GM10266 (cell line): ENCODE data around the gene KCNMB1.

ENCODE experiments used
- DNase-seq: peaks from one replicate; pipeline ENCODE4 v3.0.0; 2012; ENCODE audit errors: extremely low spot score
- CTCF ChIP-seq: IDR thresholded peaks from 2 replicates; pipeline ENCODE4 v1.5.1; 2012; ENCODE audit warnings: mild to moderate bottlenecking, low read depth; ENCODE audit not compliant: control insufficient read depth, insufficient read depth; ENCODE audit errors: missing control alignments

The KCNMB1 gene

GRCh38 chr5:170407062-170407461 is 17.9 kb upstream of the KCNMB1 start:
- DNase-seq: no peak
- TF ChIP-seq CTCF: no peak

- DNase-seq: no peak
- no peak for TF ChIP-seq CTCF
These were observed 16.6 kb upstream of the KCNMB1 start for GRCh38 chr5:170405817-170406216.

GRCh38 chr5:170404398-170404797 is 15.2 kb upstream of the KCNMB1 start:
- DNase-seq: no peak
- no peak for TF ChIP-seq CTCF

GRCh38 chr5:170403675-170404074 is 14.5 kb upstream of the KCNMB1 start:
- no peak for DNase-seq
- TF ChIP-seq CTCF: no peak

- no peak for DNase-seq
- TF ChIP-seq CTCF: no peak
These were observed 13.3 kb upstream of the KCNMB1 start for GRCh38 chr5:170402508-170402907.

- no peak for TF ChIP-seq CTCF
- no peak for DNase-seq
These were observed 7.9 kb upstream of the KCNMB1 start for GRCh38 chr5:170397059-170397458.

GRCh38 chr5:170393958-170394357 is 4.8 kb upstream of the KCNMB1 start:
- DNase-seq: no peak
- no peak for TF ChIP-seq CTCF

GRCh38 chr5:170393235-170393634 is 4.1 kb upstream of the KCNMB1 start:
- TF ChIP-seq CTCF: no peak
- no peak for DNase-seq
